ENCODE data around the gene SLC6A20.

DNA sequence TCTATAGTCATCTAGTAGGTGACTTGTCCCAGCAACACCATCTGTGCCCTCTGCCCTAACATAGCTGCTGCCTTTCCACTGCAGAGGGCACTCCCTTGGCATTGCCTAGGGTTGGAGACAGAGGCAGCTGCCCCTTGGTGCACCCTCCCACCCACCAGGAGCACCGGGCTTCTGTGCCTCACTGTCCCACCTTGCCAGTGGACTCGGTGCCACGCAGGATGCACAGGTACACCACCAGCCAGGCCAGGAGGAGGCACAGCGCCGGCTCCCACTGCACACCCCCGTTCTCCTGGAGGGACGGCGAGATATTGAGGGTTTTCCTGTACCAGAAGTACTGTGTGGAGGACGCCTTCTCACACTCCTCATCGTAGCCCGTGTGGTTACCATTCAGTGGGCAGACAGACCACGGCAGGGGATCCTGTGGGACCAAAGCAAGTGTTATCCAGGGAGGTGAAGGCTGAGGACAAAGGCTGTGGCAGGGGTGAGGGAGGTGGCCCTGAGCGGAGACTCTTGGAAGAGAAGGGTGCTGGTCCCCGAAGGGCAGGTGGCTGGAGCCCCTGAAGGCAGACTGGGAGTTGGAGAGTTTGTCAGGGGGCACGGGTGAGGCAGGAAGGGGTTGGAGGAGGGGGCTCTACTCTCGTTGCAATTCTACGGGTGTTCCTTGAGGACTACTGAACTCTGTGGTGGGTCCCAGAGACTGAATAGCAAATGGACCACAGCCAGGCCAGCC is 20.6 kb downstream of the SLC6A20 start:
- TF ChIP-seq CTCF (IDR thresholded peaks at IDR 0.05) (no peak), POLR2A (IDR thresholded peaks at IDR 0.05) (no peak), POLR2AphosphoS5 (IDR thresholded peaks at IDR 0.05) (no peak)
